HK-2 (cell line): ENCODE data around the gene ASCC1.

Source experiments
- DNase-seq: peaks from one replicate; pipeline ENCODE4 v3.0.0-alpha.2; 2018; ENCODE audit not compliant: unreplicated experiment

The ASCC1 gene

DNA sequence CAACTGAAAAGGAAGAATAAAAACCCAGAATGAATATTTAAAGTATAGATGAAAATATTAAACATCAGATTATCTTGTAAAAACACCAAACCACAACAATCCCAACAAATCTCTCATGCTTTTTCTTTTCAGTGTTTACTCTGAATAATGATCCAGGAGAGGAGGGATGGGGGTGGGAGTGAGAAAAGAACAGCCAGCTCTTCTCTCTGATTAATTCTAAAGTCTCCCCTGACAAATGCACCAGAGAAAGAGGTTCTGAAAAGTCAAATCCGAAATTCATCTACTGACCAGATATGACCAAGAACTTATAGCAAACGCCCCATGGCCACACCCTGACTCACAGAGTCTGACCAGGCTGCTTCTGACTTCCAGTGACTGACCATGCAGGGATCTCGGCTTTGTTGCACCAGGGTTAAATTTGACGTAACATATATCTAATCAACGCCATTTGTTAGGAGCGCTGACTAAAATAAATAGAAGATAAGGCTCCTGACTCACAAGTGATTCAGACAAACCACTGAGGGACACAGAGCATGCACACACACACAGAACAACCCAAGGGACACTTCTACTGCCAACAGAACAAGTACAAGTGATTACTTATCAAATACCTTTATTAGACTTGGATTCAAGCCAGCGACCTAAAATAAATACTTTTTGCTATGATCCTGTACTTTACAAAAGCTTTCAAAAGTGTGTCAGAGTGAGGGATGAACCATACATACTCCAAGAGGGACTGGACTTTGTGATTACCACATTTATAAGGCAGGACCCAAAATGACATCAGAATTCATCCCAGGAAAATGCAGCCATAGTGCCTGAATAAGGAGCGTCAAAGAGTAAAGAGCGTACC lies 118.4 kb downstream of the ASCC1 start:
- DNase-seq: peak; percentile 43

GRCh38 chr10:72096115-72097000 lies 119.7 kb downstream of the ASCC1 start:
- DNase-seq: peak; percentile 33

GRCh38 chr10:72095195-72095594 lies 120.9 kb downstream of the ASCC1 start:
- DNase-seq: no peak

DNA sequence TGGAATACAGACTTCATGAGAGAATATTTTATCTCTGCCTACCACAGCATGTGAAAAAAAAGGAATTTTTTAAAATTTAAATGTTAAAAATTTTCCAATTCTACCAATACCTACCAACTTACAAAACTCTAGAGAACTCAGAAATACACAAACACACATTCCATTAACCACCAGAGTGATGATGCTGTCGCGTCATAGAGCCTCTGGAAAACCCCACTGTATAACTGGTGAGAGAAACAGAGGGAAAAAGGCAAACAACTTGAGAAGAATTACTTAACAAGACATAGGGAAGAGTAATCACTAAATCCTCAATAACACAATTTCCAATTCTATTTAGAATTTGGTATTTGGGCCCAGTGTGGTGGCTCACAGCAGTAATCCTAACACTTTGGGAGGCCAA lies 121.5 kb downstream of the ASCC1 start:
- DNase-seq: no peak

DNA sequence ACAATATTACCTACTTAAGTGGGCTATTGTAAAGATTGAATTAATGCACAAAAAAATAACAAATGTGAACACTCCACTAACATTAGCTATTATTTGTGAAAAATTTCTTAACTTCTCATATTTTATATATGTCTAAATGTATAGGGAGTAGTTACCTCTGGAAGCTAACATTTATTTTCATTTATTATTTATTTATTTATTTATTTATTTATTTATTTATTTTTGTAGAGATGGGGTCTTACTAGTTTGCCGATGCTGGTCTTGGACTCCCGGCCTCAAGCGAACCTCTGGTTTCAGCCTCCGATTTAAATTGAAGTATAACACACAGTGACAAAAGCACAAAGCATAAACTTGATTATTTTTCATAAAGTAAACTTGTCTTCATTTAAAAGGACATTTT lies 122.6 kb downstream of the ASCC1 start:
- DNase-seq: no peak

GRCh38 chr10:72092987-72093386 lies 123.1 kb downstream of the ASCC1 start:
- DNase-seq: no peak

DNA sequence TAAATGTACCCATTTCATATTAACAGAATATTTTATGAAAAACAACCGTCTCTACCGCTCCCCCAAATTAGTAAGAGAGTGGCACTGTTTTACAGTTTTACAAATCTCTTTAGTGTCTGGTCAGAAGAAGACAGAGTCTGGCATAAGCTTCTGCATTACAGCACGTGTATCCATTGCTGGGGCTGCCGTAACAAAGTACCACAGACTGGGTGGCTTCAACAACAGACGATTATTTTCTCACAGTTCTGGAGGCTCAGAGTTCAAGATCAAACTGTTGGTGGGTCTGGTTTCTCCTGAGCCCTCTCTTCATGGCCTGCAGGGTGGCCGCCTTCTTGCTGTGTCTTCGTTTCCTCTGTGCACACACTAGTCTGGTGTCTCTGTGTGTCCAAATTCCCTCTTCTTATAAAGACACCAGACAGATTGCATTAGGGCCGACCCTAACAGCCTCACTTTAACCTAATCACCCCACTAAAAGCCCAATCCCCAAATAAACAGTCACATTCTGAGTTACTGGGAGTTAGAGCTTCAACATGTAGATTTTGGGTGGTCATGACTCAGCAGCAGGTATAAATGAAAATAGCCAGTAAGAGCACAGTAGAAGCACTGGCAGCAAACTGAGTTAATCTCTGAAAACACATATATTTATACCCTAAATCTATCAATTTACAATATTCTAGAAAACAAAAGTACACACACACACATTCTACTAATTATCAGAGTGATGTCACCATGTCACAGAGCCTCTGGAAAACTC lies 123.7 kb downstream of the ASCC1 start:
- DNase-seq: no peak

- DNase-seq: no peak
Observed at GRCh38 chr10:72090326-72090725, 125.8 kb downstream of the ASCC1 start.

DNA sequence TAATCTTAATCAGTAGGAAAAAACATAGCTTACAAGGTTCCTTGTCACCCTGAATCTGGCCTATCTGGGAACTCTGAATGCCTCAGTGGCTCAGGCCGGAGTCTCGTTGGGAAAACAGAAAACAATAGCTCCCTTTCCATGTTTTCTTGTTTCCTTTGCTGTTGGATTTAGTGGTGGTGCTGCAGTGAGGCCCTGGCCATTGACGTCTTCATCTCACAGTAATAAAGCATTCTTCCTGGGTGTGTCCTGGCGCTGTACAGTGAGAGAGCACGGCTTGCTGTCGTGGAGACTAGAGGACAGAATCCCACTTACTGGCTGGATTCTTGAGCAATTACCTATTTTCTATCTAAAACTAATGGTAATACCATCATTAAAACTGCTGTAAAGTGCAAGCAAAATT lies 126.5 kb downstream of the ASCC1 start:
- DNase-seq: no peak

- DNase-seq: no peak
Observed at GRCh38 chr10:72088889-72089575, 127.0 kb downstream of the ASCC1 start.

DNA sequence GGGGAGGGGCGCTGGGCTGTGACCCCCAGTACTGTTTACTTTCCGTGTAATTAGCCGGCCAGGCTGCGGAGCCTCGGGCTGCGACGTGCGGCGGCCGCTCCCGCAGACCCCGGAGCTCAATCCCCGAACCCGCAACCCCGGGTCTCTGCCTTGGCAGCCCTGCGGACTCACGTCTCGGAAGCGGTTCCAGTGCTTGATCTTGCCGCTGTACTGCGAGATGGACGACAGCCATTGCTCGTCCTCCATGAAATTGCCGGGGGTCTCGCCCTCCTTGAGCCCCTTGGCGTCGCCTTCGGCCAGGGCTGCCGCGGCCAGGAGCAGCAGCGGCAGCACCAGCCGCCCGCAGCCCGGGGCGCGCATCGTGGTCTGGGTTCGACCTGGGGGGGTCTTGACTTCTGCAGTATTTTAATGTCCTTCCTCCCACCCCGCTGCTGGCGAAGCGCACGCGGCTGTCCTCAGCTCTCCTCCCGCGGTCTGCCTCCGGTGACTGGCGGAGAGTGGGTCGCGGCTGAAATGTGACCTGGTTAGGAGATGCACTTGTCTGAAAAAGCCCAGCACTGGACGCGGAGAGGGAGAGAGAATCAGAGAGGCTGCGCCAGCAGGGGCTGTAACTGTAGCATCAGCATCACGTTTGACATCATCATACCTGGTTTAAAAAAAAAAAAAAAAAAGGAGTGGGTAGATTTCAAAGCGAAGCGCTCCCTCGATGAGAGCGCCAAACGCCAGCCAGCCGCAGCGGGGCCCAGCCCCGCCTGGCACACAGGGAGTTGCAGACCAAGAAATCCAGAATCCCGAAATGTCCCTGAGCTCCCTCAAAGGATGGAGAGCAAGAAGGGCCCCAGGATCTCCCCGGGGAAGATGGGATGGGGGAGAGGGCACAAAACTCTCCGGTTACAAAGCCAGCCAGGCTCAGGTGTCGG lies 127.8 kb downstream of the ASCC1 start, which contains the start of gene SPOCK2:
Gene SPOCK2 (minus strand): TSS at position 583 of the 920 bp plus-strand sequence. CDS start 223 bp downstream, at position 360.
- no peak for DNase-seq

DNA sequence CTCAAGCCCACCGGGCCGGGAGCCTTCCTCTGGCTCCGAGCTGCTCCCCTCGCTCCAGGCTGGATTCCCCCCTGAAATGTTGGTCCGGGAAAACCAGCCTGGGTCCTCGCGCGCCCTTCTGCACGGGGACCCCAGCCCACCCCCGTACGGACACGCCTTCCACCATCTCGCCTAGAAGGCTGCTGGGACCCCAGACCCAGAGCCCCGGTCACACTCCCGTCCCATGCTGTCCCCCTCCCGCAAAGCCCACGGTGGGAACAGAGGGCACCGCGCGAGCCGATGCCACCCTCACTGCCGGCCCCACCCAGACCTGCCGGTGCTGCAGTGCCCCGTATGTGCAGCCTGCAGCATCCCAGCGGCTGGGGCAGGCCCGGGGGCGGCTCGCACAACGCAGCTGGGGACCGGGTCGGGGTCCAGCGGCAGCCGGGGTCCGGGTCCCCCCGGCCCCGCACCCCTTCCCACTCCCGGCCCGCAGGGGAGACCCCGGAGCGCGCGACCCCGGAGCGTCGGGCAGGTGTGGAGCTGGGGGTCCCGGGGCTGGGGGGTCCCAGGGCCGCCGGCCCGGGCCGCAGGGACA lies 128.6 kb downstream of the ASCC1 start:
- no peak for DNase-seq

- no peak for DNase-seq
Observed at GRCh38 chr10:72086466-72087391, 129.3 kb downstream of the ASCC1 start.

DNA sequence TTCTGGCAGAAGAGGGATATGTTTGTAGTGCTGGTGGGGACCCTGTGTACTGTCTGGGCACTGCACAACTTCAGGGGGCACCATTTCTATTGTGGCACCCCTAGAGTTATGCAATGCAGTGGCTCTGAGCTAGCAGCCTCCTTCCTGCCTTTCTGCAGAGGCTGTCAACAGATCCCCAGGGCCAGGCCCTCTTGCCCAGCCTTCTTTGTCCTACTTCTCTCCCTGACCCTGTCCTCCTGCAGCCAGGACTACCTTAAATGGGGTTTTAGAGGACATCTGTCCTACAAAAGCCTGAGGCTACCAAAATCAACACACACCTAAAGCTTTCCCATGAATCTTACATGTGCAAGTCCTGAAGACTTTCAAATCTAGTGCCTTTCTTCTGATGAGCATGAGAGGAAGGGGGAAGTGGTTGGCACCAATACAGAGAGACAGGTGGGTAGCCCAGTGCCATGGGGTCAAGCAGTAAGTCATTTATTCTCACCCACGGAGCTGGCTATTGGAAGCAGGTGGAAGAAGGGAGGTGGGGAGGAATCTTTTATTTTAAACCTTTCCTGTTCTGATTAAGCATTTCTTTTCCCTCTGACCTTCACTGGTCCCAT lies 130.1 kb downstream of the ASCC1 start:
- no peak for DNase-seq

DNA sequence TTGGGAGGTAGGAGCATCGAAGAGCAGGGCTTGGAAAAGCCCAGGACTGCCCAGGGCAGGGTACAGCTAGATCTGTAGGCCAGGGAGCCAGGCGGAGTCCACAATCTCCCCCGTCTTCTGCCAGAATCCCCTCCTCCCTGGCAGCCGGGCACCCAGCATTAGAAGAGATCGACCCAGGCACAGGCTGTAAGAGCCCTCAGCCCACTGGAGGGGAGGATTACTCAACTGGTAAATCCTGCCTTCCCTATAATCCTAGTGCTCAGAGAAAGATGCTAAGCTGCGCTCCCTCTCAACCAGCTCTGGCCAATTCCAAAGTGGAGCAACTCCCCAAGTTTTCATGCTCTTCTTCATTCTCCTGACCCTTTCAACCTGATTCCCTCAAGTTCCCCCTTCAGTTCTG lies 130.9 kb downstream of the ASCC1 start:
- DNase-seq: no peak

GRCh38 chr10:72083790-72084459 lies 132.2 kb downstream of the ASCC1 start:
- DNase-seq: no peak

DNA sequence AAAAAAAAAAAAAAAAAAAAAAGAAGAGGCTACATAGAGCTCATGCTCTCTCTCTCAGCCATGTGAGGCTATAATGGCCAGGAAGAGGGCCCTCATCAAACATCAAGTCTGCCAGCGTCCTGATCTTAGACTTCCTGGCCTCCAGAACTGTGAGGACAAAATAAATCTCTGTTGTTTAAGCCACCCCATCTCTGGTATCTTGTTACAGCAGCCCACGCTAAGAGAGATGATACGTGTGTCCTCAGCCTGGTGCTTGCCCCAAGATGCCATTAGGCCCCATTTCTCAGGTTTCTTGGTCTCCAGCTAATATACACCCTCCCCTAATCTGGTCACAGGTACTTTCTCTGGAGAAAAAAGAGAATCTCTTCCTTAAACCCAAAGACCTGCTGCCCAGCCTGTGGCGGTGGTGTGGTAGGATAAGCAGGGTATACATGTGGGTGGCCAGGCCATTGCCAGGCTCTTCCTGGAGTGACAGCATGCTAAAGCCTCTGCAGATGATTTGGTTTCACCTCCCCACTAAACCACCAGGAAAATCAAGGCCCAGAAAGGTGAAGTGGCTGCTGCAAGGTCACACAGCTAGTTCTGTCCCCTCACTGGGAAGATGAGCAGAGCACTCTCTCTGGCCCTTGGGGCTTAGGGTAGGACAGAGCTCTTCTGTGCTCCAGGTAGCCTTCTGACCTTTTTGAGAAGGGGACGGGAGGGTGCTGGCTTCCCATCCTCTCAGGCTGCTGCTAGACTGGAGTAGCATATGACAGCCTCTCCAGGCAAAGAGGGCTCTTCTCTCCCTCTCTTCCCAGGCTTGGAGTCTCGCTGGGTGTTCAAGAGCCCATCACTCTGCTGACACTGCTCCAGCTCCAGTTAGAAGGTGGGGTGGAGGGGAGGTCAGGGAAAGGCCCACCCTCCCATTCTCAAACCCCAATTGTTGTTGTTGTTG lies 133.0 kb downstream of the ASCC1 start:
- no peak for DNase-seq
